GM12878 (cell line): ENCODE data around the gene CCDC184. TPM values are rescaled to one million over a fixed set of nuclear protein-coding genes. Genes with fewer than 3 reads are reported as not detected.

Experiments used
- ATAC-seq: fragments of 200-7000 bp; cut with Tn5 transposase; 3 replicates; pipeline ENCODE4 v1.9.1; 2020; ENCODE audit warnings: mild to moderate bottlenecking, moderate library complexity
- BruUV-seq: library from RNA; stranded (reverse); fragments of 400-500 nt; replicated peaks from 2 replicates; lab custom pipeline; 2021; lab: Mats Ljungman, UMichigan
- CTCF ChIA-PET: fragments of 300-600 bp; sonication (Branson Sonifier 250); formaldehyde crosslinking; extraction: SDS; loops from one replicate; lab custom pipeline; 2021; ENCODE audit warnings: inconsistent platforms; lab: Yijun Ruan, JAX
- POLR2A ChIA-PET: fragments of 350-600 bp; formaldehyde crosslinking; extraction: SDS; loops from one replicate; lab custom pipeline; 2021; ENCODE audit warnings: inconsistent platforms; lab: Charles Lee
- RAD21 ChIA-PET: fragments of 300-600 bp; sonication (Branson Sonifier 250); formaldehyde crosslinking; loops from one replicate; lab custom pipeline; 2023; ENCODE audit warnings: antibody characterized with exemption; ENCODE audit not compliant: unreplicated experiment; lab: Charles Lee
- SMC1A ChIA-PET: fragments of 300-600 bp; sonication (Branson Sonifier 250); formaldehyde crosslinking; loops from one replicate; lab custom pipeline; 2023; ENCODE audit not compliant: unreplicated experiment, uncharacterized antibody; lab: Charles Lee
- DNase-seq: peaks from one replicate; pipeline ENCODE4 v3.0.0-alpha.2; 2011; ENCODE audit warnings: low read depth, low spot score
- FAIRE-seq: peaks from 3 replicates; lab custom pipeline; 2011; peaks lifted over from hg19 to GRCh38; lab: Jason Lieb, UNC
- H2AFZ ChIP-seq: 2 replicates; pipeline ENCODE4 v1.6.0; 2011; ENCODE audit warnings: low read depth, low read length, control low read depth; ENCODE audit not compliant: control insufficient read depth
- H3K27ac ChIP-seq: 2 replicates; pipeline ENCODE4 v1.5.1; 2011; ENCODE audit warnings: control low read depth; ENCODE audit not compliant: control insufficient read depth, insufficient read depth
- H3K27me3 ChIP-seq, 2 experiments: replicated peaks in 1 of 2; 2 replicates each; pipeline versions ENCODE4 v1.6.0 to v1.6.1; 2011; ENCODE audit warnings: low read length in 1 of 2; ENCODE audit not compliant: control insufficient read depth in 2 of 2, insufficient read depth in 2 of 2
- H3K36me3 ChIP-seq, 2 experiments: 2 replicates each; pipeline ENCODE4 v1.5.1; 2011; ENCODE audit warnings: low read length in 1 of 2; ENCODE audit not compliant: control insufficient read depth in 2 of 2, insufficient read depth in 2 of 2
- H3K4me1 ChIP-seq: 2 replicates; pipeline ENCODE4 v1.6.1; 2011; ENCODE audit warnings: mild to moderate bottlenecking, low read length, moderate library complexity, mixed read lengths; ENCODE audit not compliant: control insufficient read depth, insufficient read depth
- H3K4me2 ChIP-seq: 2 replicates; pipeline ENCODE4 v1.6.0; 2011; ENCODE audit warnings: control low read depth; ENCODE audit not compliant: control insufficient read depth, insufficient read depth
- H3K4me3 ChIP-seq: fragments of 200-600 bp; sonication (generic); 2 replicates; pipeline ENCODE4 v1.5.1; 2016
- H3K79me2 ChIP-seq: 2 replicates; pipeline ENCODE4 v1.6.0; 2011; ENCODE audit warnings: low read length; ENCODE audit not compliant: control insufficient read depth, insufficient read depth
- H3K9ac ChIP-seq: 2 replicates; pipeline ENCODE4 v1.8.0; 2011; ENCODE audit warnings: low read length, control low read depth, mixed read lengths; ENCODE audit not compliant: control insufficient read depth, insufficient read depth
- H3K9me3 ChIP-seq: replicated peaks from 3 replicates; pipeline ENCODE4 v1.5.1; 2011; ENCODE audit warnings: mild to moderate bottlenecking, low read length; ENCODE audit not compliant: control insufficient read depth, insufficient read depth
- H4K20me1 ChIP-seq: 2 replicates; pipeline ENCODE4 v1.6.0; 2011; ENCODE audit not compliant: control insufficient read depth, insufficient read depth
- IRF4 ChIP-seq: IDR thresholded peaks from 2 replicates; pipeline ENCODE4 v1.6.1; 2011; ENCODE audit warnings: low read depth, low read length
- REST ChIP-seq: IDR thresholded peaks from 2 replicates; pipeline ENCODE4 v1.6.1; 2012; ENCODE audit warnings: mild to moderate bottlenecking, low read depth, low read length
- TCF3 ChIP-seq: IDR thresholded peaks from 2 replicates; pipeline ENCODE4 v1.6.1; 2012; ENCODE audit warnings: low read depth, mild to moderate bottlenecking, low read length, borderline replicate concordance; ENCODE audit not compliant: insufficient read depth
- WGBS: methylation state at CpG from one replicate; pipeline ENCODE4 v1.1.6; 2016; ENCODE audit warnings: low lambda C conversion rate; ENCODE audit not compliant: insufficient replicate concordance, insufficient coverage; ENCODE audit errors: missing lambda C conversion rate; 5-methylcytosine and 5-hydroxymethylcytosine counted together
- in situ Hi-C: fragments of 300-500 bp; cut with MboI; formaldehyde crosslinking; loops from 9 replicates; pipeline ENCODE4 v1.14.3; 2018; ENCODE audit warnings: mixed read lengths
- intact Hi-C: fragments of 100-400 bp; cut with micrococcal nuclease; formaldehyde crosslinking; loops from one replicate; pipeline ENCODE4 v1.14.2; 2022; ENCODE audit not compliant: unreplicated experiment
- polyA plus RNA-seq, 11 experiments: library from polyadenylated mRNA; depleted of rRNA in 4 of 11; unstranded in 6 of 11; stranded (reverse) in 5 of 11; fragments of >200 nt; fragmentation: Nextera tagmentation in 4 of 11; fragmentation: Illumina TruSeq in 1 of 11; extraction: Ambion mirVana in 4 of 11; extraction: Trizol in 1 of 11; gene quantifications; 1 replicate in 1 of 11; 2 replicates in 10 of 11; pipeline versions ENCODE4 v1.2.1 to v1.2.3, GENCODE V29; 2011 to 2016; ENCODE audit warnings: inconsistent platforms in 2 of 11, missing spikeins in 2 of 11, low read depth in 1 of 11
- total RNA-seq, 4 experiments: library from RNA; depleted of rRNA in 3 of 4; stranded (reverse); fragments of >200 nt in 3 of 4; fragmentation: Illumina TruSeq in 1 of 4; extraction: Trizol in 1 of 4; gene quantifications; 2 replicates each; pipeline versions ENCODE4 v1.2.1 to v1.2.3, GENCODE V29; 2013 to 2021

The CCDC184 gene
- total and polyA plus RNA-seq, 10 of the 15 experiments (the other 5 are each of a cell fraction or from before 2014, with no cell fraction given): not detected

GRCh38 chr12:48177982-48178381 lies 5.5 kb upstream of the CCDC184 start:
- no peak overlapping the region for H3K4me3 ChIP-seq
- ATAC-seq: no peak
- no peaks in the 10 kb centered on the region for H4K20me1 ChIP-seq
- in situ Hi-C loops: no loop called here
- H3K27ac ChIP-seq: no peak overlapping the region
- peaks cover 5% of the 10 kb centered on the region; the same call in 1 of the 2 replicates for H3K4me1 ChIP-seq
- DNase-seq: no peak
- WGBS: 24% methylated on average over 4 of the region's 4 CpGs
- ChIA-PET SMC1A (interaction anchor here (0.9 to 3.1 kb wide), 4 partner anchors 11 to 174 kb away, joined by 3 to 8 read pairs (median 3); no protein-coding TSS in a partner anchor), CTCF (interaction anchor here (0.9 to 1.2 kb wide), 2 partner anchors 11 to 13 kb away, joined by 3 read pairs; no protein-coding TSS in a partner anchor), POLR2A (no interaction called here), RAD21 (no interaction called here)
- H3K36me3 ChIP-seq: no peaks in the 10 kb centered on the region
- FAIRE-seq: no peak
- intact Hi-C loops: no loop called here
- no peaks in the 10 kb centered on the region for H3K9me3 ChIP-seq
- no peak overlapping the region for H3K9ac ChIP-seq
- H2AFZ ChIP-seq: no peak overlapping the region
- H3K27me3 ChIP-seq: no peaks in the 10 kb centered on the region; a peak in 1 of 4 replicates
- no peaks in the 10 kb centered on the region for H3K79me2 ChIP-seq
- H3K4me2 ChIP-seq: no peak overlapping the region
- no TSS peak for BruUV-seq
- TF ChIP-seq REST (peak; percentile 50; the same call in 1 of the 2 replicates), TCF3 (no peak), IRF4 (no peak)
